Fibroblast of pulmonary artery (primary cell): ENCODE measurements around the gene SPACA4.
A peak's percentile ranks its signal among the peaks of the same experiment; 100 is the strongest.

ENCODE experiments used
- DNase-seq: peaks from one replicate; pipeline ENCODE4 v3.0.0-alpha.2; 2010; ENCODE audit warnings: low read depth
- H3K4me3 ChIP-seq: replicated peaks from 2 replicates; pipeline ENCODE4 v1.5.1; 2011; ENCODE audit warnings: low read depth, mild to moderate bottlenecking, control low read depth, low read length, moderate library complexity
- TF ChIP-seq, protein P1 (sequence below): IDR thresholded peaks from 2 replicates; pipeline ENCODE4 v1.5.1; 2011; ENCODE audit warnings: mild to moderate bottlenecking, control low read depth, low read length, inconsistent platforms; ENCODE audit errors: missing control alignments

Gene SPACA4

DNA sequence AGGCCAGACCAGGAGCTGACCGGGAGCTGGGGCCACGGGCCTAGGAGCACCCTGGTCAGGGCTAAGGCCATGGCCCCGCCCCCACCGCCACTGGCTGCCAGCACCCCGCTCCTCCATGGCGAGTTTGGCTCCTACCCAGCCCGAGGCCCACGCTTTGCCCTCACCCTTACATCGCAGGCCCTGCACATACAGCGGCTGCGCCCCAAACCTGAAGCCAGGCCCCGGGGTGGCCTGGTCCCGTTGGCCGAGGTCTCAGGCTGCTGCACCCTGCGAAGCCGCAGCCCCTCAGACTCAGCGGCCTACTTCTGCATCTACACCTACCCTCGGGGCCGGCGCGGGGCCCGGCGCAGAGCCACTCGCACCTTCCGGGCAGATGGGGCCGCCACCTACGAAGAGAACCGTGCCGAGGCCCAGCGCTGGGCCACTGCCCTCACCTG lies 19.4 kb downstream of the SPACA4 start:
- no peak overlapping the region for H3K4me3 ChIP-seq
- no peak for DNase-seq
- TF ChIP-seq, protein P1, sequence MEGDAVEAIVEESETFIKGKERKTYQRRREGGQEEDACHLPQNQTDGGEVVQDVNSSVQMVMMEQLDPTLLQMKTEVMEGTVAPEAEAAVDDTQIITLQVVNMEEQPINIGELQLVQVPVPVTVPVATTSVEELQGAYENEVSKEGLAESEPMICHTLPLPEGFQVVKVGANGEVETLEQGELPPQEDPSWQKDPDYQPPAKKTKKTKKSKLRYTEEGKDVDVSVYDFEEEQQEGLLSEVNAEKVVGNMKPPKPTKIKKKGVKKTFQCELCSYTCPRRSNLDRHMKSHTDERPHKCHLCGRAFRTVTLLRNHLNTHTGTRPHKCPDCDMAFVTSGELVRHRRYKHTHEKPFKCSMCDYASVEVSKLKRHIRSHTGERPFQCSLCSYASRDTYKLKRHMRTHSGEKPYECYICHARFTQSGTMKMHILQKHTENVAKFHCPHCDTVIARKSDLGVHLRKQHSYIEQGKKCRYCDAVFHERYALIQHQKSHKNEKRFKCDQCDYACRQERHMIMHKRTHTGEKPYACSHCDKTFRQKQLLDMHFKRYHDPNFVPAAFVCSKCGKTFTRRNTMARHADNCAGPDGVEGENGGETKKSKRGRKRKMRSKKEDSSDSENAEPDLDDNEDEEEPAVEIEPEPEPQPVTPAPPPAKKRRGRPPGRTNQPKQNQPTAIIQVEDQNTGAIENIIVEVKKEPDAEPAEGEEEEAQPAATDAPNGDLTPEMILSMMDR: no peak

GRCh38 chr19:48627201-48627864 lies 20.8 kb downstream of the SPACA4 start:
- DNase-seq: no peak
- H3K4me3 ChIP-seq: no peak overlapping the region
- TF ChIP-seq, protein P1: no peak

GRCh38 chr19:48627865-48628314 lies 21.3 kb downstream of the SPACA4 start:
- no peak for DNase-seq
- no peak overlapping the region for H3K4me3 ChIP-seq
- TF ChIP-seq, protein P1: no peak

DNA sequence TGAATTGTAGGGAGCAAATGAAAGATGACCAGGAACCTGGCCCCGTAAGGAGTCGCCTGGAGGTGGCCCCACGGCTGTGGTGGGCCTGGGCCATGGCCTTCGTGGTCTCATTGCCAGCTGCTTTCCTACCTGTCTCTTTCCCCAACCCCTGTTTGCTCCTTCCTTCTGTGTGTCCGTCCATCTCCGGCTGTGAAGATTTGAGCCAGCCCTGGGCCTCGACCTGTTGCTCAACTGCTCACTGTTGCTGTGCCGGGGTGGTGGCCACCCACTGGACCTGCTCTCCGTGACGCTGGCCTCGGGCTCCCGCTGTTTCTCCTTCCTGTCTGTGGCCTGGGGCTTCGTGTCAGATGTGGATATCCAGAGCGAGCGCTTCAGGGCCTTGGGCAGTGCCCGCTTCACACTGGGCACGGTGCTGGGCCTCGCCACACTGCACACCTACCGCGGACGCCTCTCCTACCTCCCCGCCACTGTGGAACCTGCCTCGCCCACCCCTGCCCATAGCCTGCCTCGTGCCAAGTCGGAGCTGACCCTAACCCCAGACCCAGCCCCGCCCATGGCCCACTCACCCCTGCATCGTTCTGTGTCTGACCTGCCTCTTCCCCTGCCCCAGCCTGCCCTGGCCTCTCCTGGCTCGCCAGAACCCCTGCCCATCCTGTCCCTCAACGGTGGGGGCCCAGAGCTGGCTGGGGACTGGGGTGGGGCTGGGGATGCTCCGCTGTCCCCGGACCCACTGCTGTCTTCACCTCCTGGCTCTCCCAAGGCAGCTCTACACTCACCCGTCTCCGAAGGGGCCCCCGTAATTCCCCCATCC lies 22.1 kb downstream of the SPACA4 start:
- DNase-seq: no peak
- TF ChIP-seq, protein P1: no peak
- H3K4me3 ChIP-seq: no peak overlapping the region

DNA sequence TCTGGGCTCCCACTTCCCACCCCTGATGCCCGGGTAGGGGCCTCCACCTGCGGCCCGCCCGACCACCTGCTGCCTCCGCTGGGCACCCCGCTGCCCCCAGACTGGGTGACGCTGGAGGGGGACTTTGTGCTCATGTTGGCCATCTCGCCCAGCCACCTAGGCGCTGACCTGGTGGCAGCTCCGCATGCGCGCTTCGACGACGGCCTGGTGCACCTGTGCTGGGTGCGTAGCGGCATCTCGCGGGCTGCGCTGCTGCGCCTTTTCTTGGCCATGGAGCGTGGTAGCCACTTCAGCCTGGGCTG lies 22.7 kb downstream of the SPACA4 start:
- H3K4me3 ChIP-seq: no peak overlapping the region
- TF ChIP-seq, protein P1: no peak
- no peak for DNase-seq

GRCh38 chr19:48629599-48630295 lies 23.2 kb downstream of the SPACA4 start:
- DNase-seq: peak; percentile 78
- peak overlapping the region; percentile 8 for H3K4me3 ChIP-seq
- TF ChIP-seq, protein P1: no peak
